ENCODE data around the gene ZFP30. TPM values are rescaled to one million over a fixed set of nuclear protein-coding genes. Genes with fewer than 3 reads are reported as not detected.

The ZFP30 gene
- total and polyA plus RNA-seq, 4 donors = 0.74 to 5.8 (median 3.4) TPM

GRCh38 chr19:37572203-37572602, 83.1 kb downstream of the ZFP30 start:
- no peak for DNase-seq (ENCODE audit: low spot score)
- Histone ChIP-seq H3K27ac (ENCODE audit: low read depth in 1 of 2, low read length in 2 of 2) (no peak overlapping the region), H3K27me3 (ENCODE audit: control insufficient read depth in 4 of 4, insufficient read depth in 4 of 4, low read length in 3 of 4) (no peaks in the 10 kb centered on the region), H3K9me3 (ENCODE audit: control insufficient read depth in 4 of 4, low read length in 3 of 4) (peaks cover 29 to 52% (median 51%) of the 10 kb centered on the region in 4 donors), H3K4me1 (ENCODE audit: control insufficient read depth in 4 of 4, insufficient read depth in 4 of 4, low read length in 3 of 4) (no peaks in the 10 kb centered on the region), H3K4me3 (ENCODE audit: low read depth in 1 of 3, low read length in 3 of 3) (no peak overlapping the region), H3K9ac (ENCODE audit: low read depth in 1 of 2, low read length in 2 of 2) (no peak overlapping the region), H3K36me3 (ENCODE audit: control insufficient read depth in 4 of 4, insufficient read depth in 3 of 4, low read depth in 1 of 4, low read length in 3 of 4) (peaks cover 0 to 27% (median 22%) of the 10 kb centered on the region in 4 donors)
- TF ChIP-seq MAX (IDR thresholded peaks at IDR 0.05) (no peak), JUND (IDR thresholded peaks at IDR 0.05) (no peak), SP1 (IDR thresholded peaks at IDR 0.05) (no peak), FOXA1 (IDR thresholded peaks at IDR 0.05) (no peak), RXRA (IDR thresholded peaks at IDR 0.05) (no peak), YY1 (IDR thresholded peaks at IDR 0.05) (no peak), RAD21 (IDR thresholded peaks at IDR 0.05) (no peak), NR2F2 (IDR thresholded peaks at IDR 0.05) (no peak), FOXA2 (IDR thresholded peaks at IDR 0.05) (no peak), REST (IDR thresholded peaks at IDR 0.05) (no peak), HNF4G (IDR thresholded peaks at IDR 0.05) (no peak), TAF1 (conservative IDR thresholded peaks at IDR 0.05) (no peak), EGR1 (IDR thresholded peaks at IDR 0.05; ENCODE audit: low read depth in 2 of 2) (no peak), HNF4A (conservative IDR thresholded peaks at IDR 0.05) (no peak), GABPA (IDR thresholded peaks at IDR 0.05 in 1 of 2, conservative IDR thresholded peaks at IDR 0.05 in 1 of 2) (no peak)
- TF ChIP-seq, protein P1, sequence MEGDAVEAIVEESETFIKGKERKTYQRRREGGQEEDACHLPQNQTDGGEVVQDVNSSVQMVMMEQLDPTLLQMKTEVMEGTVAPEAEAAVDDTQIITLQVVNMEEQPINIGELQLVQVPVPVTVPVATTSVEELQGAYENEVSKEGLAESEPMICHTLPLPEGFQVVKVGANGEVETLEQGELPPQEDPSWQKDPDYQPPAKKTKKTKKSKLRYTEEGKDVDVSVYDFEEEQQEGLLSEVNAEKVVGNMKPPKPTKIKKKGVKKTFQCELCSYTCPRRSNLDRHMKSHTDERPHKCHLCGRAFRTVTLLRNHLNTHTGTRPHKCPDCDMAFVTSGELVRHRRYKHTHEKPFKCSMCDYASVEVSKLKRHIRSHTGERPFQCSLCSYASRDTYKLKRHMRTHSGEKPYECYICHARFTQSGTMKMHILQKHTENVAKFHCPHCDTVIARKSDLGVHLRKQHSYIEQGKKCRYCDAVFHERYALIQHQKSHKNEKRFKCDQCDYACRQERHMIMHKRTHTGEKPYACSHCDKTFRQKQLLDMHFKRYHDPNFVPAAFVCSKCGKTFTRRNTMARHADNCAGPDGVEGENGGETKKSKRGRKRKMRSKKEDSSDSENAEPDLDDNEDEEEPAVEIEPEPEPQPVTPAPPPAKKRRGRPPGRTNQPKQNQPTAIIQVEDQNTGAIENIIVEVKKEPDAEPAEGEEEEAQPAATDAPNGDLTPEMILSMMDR (IDR thresholded peaks at IDR 0.05; ENCODE audit: low read depth, low read length, missing input control) = no peak
- TF ChIP-seq, protein P2, sequence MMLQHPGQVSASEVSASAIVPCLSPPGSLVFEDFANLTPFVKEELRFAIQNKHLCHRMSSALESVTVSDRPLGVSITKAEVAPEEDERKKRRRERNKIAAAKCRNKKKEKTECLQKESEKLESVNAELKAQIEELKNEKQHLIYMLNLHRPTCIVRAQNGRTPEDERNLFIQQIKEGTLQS (IDR thresholded peaks at IDR 0.05) = no peak
- TF ChIP-seq, protein P3, sequence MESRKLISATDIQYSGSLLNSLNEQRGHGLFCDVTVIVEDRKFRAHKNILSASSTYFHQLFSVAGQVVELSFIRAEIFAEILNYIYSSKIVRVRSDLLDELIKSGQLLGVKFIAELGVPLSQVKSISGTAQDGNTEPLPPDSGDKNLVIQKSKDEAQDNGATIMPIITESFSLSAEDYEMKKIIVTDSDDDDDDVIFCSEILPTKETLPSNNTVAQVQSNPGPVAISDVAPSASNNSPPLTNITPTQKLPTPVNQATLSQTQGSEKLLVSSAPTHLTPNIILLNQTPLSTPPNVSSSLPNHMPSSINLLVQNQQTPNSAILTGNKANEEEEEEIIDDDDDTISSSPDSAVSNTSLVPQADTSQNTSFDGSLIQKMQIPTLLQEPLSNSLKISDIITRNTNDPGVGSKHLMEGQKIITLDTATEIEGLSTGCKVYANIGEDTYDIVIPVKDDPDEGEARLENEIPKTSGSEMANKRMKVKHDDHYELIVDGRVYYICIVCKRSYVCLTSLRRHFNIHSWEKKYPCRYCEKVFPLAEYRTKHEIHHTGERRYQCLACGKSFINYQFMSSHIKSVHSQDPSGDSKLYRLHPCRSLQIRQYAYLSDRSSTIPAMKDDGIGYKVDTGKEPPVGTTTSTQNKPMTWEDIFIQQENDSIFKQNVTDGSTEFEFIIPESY (IDR thresholded peaks at IDR 0.05) = no peak

All from liver (tissue), 9 donors.